Stimulated activated CD4-positive, alpha-beta T cell treated with anti-CD3 and anti-CD28 coated beads, Interleukin-1b, Interleukin-23, amount 100 ng/mL, for 48 hours (primary cell): ENCODE data around the gene INPP4B.
"Not testable (repeated sequence)": the region's sequence is repeated elsewhere in the genome, so short reads cannot be mapped to it uniquely, and the experiment has no call there.

Source experiments
- DNase-seq: peaks from one replicate; pipeline ENCODE4 v3.0.0-alpha.2; 2020

The INPP4B gene

GRCh38 chr4:142098900-142099545 is 747.1 kb downstream of the INPP4B start:
- DNase-seq, result no peak

GRCh38 chr4:142098380-142098779 is 747.7 kb downstream of the INPP4B start:
- DNase-seq, result no peak

- no peak for DNase-seq
Observed at GRCh38 chr4:142097015-142097414, 749.1 kb downstream of the INPP4B start.

- no peak for DNase-seq
Observed at GRCh38 chr4:142095886-142096605, 750.1 kb downstream of the INPP4B start.

GRCh38 chr4:142092941-142093340 is 753.2 kb downstream of the INPP4B start:
- DNase-seq, result no peak

GRCh38 chr4:142091691-142092182 is 754.4 kb downstream of the INPP4B start:
- DNase-seq, result no peak

GRCh38 chr4:142091085-142091513 is 755.0 kb downstream of the INPP4B start:
- no peak for DNase-seq

- no peak for DNase-seq
Observed at GRCh38 chr4:142088906-142089305, 757.2 kb downstream of the INPP4B start.

- no peak for DNase-seq
Observed at GRCh38 chr4:142085513-142086292, 760.4 kb downstream of the INPP4B start.

GRCh38 chr4:142083264-142083663 is 762.8 kb downstream of the INPP4B start:
- DNase-seq, result no peak

- no peak for DNase-seq
Observed at GRCh38 chr4:142081025-142081424, 765.1 kb downstream of the INPP4B start.

- DNase-seq, result no peak
Observed at GRCh38 chr4:142079959-142080358, 766.1 kb downstream of the INPP4B start.

- no peak for DNase-seq
Observed at GRCh38 chr4:142077048-142077447, 769.1 kb downstream of the INPP4B start.

- DNase-seq, result not testable (repeated sequence)
Observed at GRCh38 chr4:142068304-142068703, 777.8 kb downstream of the INPP4B start.

- DNase-seq, result not testable (repeated sequence)
Observed at GRCh38 chr4:142066562-142066961, 779.5 kb downstream of the INPP4B start.

- no peak for DNase-seq
Observed at GRCh38 chr4:142065086-142065647, 780.9 kb downstream of the INPP4B start.

GRCh38 chr4:142064181-142064580 is 781.9 kb downstream of the INPP4B start:
- no peak for DNase-seq

- no peak for DNase-seq
Observed at GRCh38 chr4:142045996-142046395, 800.1 kb downstream of the INPP4B start.

- DNase-seq, result no peak
Observed at GRCh38 chr4:142044271-142044670, 801.8 kb downstream of the INPP4B start.

GRCh38 chr4:142043509-142043908 is 802.6 kb downstream of the INPP4B start:
- no peak for DNase-seq

- no peak for DNase-seq
Observed at GRCh38 chr4:142041788-142042187, 804.3 kb downstream of the INPP4B start.

GRCh38 chr4:142040043-142040442 is 806.1 kb downstream of the INPP4B start:
- no peak for DNase-seq
